Measurements from ENCODE around the gene HECW1. TPM values are rescaled to one million over a fixed set of nuclear protein-coding genes. Genes with fewer than 3 reads are reported as not detected.

Gene HECW1
- total and polyA plus RNA-seq, 2 experiments from 2014 or later: 11.0 to 21.8 TPM

- H3K27ac Mint-ChIP-seq: no peak overlapping the region
- Histone ChIP-seq H3K9me2 (ENCODE audit: insufficient read depth) (0 out of 2 replicates have a peak, but pooled peaks cover 4% of the 10 kb centered on the region), H3K4me2 (no peak overlapping the region), H3K27ac (ENCODE audit: low read depth) (no peak overlapping the region), H3F3A (replicated peaks; ENCODE audit: low read depth) (no peaks in the 10 kb centered on the region), H2AFZ (no peak overlapping the region), H4K20me1 (replicated peaks; ENCODE audit: insufficient read depth) (no peaks in the 10 kb centered on the region), H3K79me2 (replicated peaks; ENCODE audit: insufficient read depth) (no peaks in the 10 kb centered on the region), H3K4me1 (ENCODE audit: insufficient read depth) (peaks cover 9% of the 10 kb centered on the region; the same call in 1 of the 2 replicates), H3K36me3 (ENCODE audit: insufficient read depth) (no peaks in the 10 kb centered on the region), H3K27me3 (ENCODE audit: insufficient read depth) (no peaks in the 10 kb centered on the region), H3K4me3 (no peak overlapping the region)
- DNase-seq (ENCODE audit: low spot score) (no peak), ATAC-seq (no peak)
- no peaks in the 10 kb centered on the region for H3K9me3 Mint-ChIP-seq
- H3K36me3 Mint-ChIP-seq (ENCODE audit: low read depth): no peaks in the 10 kb centered on the region; the same call in 2 of the 3 replicates
- H3K4me3 Mint-ChIP-seq: no peak overlapping the region
- TF ChIP-seq CREB1 (CRISPR knock-in tag; IDR thresholded peaks at IDR 0.05; ENCODE audit: low read depth): no peak
- no peak for TF ChIP-seq JUNB (IDR thresholded peaks at IDR 0.05; ENCODE audit: unreplicated experiment)
- TF ChIP-seq EZH2 (IDR thresholded peaks at IDR 0.05; ENCODE audit: low read depth, unreplicated experiment): no peak
- no peak for TF ChIP-seq NANOG (IDR thresholded peaks at IDR 0.05; ENCODE audit: borderline replicate concordance)
- TF ChIP-seq POLR2AphosphoS5 (IDR thresholded peaks at IDR 0.05; ENCODE audit: low read depth): no peak
- no peak for TF ChIP-seq EZH2phosphoT487 (IDR thresholded peaks at IDR 0.05; ENCODE audit: unreplicated experiment)
- no peak for TF ChIP-seq ZNF462 (CRISPR knock-in tag; IDR thresholded peaks at IDR 0.05)
- no peak for TF ChIP-seq ZNF114 (CRISPR knock-in tag; IDR thresholded peaks at IDR 0.05)
- TF ChIP-seq ZNF331 (CRISPR knock-in tag; IDR thresholded peaks at IDR 0.05; ENCODE audit: low read depth): no peak
- TF ChIP-seq REST (IDR thresholded peaks at IDR 0.05; ENCODE audit: unreplicated experiment): no peak
- TF ChIP-seq ETS1 (IDR thresholded peaks at IDR 0.05): no peak
- no peak for TF ChIP-seq CTCF (conservative IDR thresholded peaks at IDR 0.05; ENCODE audit: low read depth in 2 of 2)
- no peak for TF ChIP-seq STAT1 (IDR thresholded peaks at IDR 0.05; ENCODE audit: unreplicated experiment)
- no peaks in the 10 kb centered on the region for H3K27me3 Mint-ChIP-seq (ENCODE audit: insufficient read depth, low read depth, poor library complexity)
- H3K4me1 Mint-ChIP-seq: peaks cover 7% of the 10 kb centered on the region
Observed at GRCh38 chr7:43175570-43176200, 63.2 kb downstream of the HECW1 start.
